ENCODE measurements around the gene BEND5.

The BEND5 gene

GRCh38 chr1:48746906-48747305 lies 29.8 kb downstream of the BEND5 start:
- no peaks in the 10 kb centered on the region for H3K27me3 ChIP-seq (ENCODE audit: insufficient read depth, low read length)
- H3K9ac ChIP-seq (ENCODE audit: low read length): no peak overlapping the region
- no peaks in the 10 kb centered on the region for H3K9me3 ChIP-seq (ENCODE audit: low read length)

GRCh38 chr1:48744032-48744431 lies 32.7 kb downstream of the BEND5 start:
- Histone ChIP-seq H3K4me3 (ENCODE audit: low read depth, low read length, poor library complexity, severe bottlenecking) (no peak overlapping the region), H3K4me2 (ENCODE audit: low read length) (no peak overlapping the region), H2AFZ (ENCODE audit: low read length) (no peak overlapping the region), H3K9ac (ENCODE audit: low read length) (no peak overlapping the region), H3K27ac (ENCODE audit: low read depth, low read length, poor library complexity, severe bottlenecking) (no peak overlapping the region), H3K36me3 (ENCODE audit: insufficient read depth, low read length) (no peaks in the 10 kb centered on the region), H4K20me1 (ENCODE audit: insufficient read depth, low read length) (no peaks in the 10 kb centered on the region), H3K9me2 (ENCODE audit: low read depth, low read length) (no peaks in the 10 kb centered on the region), H3K79me2 (ENCODE audit: insufficient read depth, low read length) (no peaks in the 10 kb centered on the region), H3K27me3 (ENCODE audit: insufficient read depth, low read length) (no peaks in the 10 kb centered on the region), H3K9me3 (ENCODE audit: low read length) (no peaks in the 10 kb centered on the region), H3K4me1 (ENCODE audit: insufficient read depth, low read length, severe bottlenecking) (no peaks in the 10 kb centered on the region), H3F3A (ENCODE audit: insufficient read depth, low read length) (no peaks in the 10 kb centered on the region)
- TF ChIP-seq EZH2 (IDR thresholded peaks at IDR 0.05; ENCODE audit: borderline replicate concordance, low read length) (no peak), CTCF (IDR thresholded peaks at IDR 0.05; ENCODE audit: low read length) (no peak)

More at GRCh38 chr1:48746906-48747305, 29.8 kb downstream of the BEND5 start:
- Histone ChIP-seq H4K20me1 (ENCODE audit: insufficient read depth, low read length) (no peaks in the 10 kb centered on the region), H3K27ac (ENCODE audit: low read depth, low read length, poor library complexity, severe bottlenecking) (no peak overlapping the region), H2AFZ (ENCODE audit: low read length) (no peak overlapping the region), H3K9me2 (ENCODE audit: low read depth, low read length) (no peaks in the 10 kb centered on the region), H3K79me2 (ENCODE audit: insufficient read depth, low read length) (no peaks in the 10 kb centered on the region), H3K4me1 (ENCODE audit: insufficient read depth, low read length, severe bottlenecking) (no peaks in the 10 kb centered on the region), H3F3A (ENCODE audit: insufficient read depth, low read length) (no peaks in the 10 kb centered on the region), H3K4me3 (ENCODE audit: low read depth, low read length, poor library complexity, severe bottlenecking) (no peak overlapping the region), H3K4me2 (ENCODE audit: low read length) (no peak overlapping the region), H3K36me3 (ENCODE audit: insufficient read depth, low read length) (no peaks in the 10 kb centered on the region)
- no peak for TF ChIP-seq CTCF (IDR thresholded peaks at IDR 0.05; ENCODE audit: low read length)
- TF ChIP-seq EZH2 (IDR thresholded peaks at IDR 0.05; ENCODE audit: borderline replicate concordance, low read length): no peak

- Histone ChIP-seq H3K27ac (ENCODE audit: low read depth, low read length, poor library complexity, severe bottlenecking) (no peak overlapping the region), H3K9ac (ENCODE audit: low read length) (no peak overlapping the region)
Measured at GRCh38 chr1:48743480-48743879, 33.2 kb downstream of the BEND5 start.

More at GRCh38 chr1:48743480-48743879, 33.2 kb downstream of the BEND5 start:
- TF ChIP-seq EZH2 (IDR thresholded peaks at IDR 0.05; ENCODE audit: borderline replicate concordance, low read length) (no peak), CTCF (IDR thresholded peaks at IDR 0.05; ENCODE audit: low read length) (no peak)
- H3K27me3 ChIP-seq (ENCODE audit: insufficient read depth, low read length): no peaks in the 10 kb centered on the region
- no peaks in the 10 kb centered on the region for H3K9me3 ChIP-seq (ENCODE audit: low read length)
- H3K4me3 ChIP-seq (ENCODE audit: low read depth, low read length, poor library complexity, severe bottlenecking): no peak overlapping the region
- no peak overlapping the region for H3K4me2 ChIP-seq (ENCODE audit: low read length)
- no peaks in the 10 kb centered on the region for H3K79me2 ChIP-seq (ENCODE audit: insufficient read depth, low read length)
- H3K36me3 ChIP-seq (ENCODE audit: insufficient read depth, low read length): no peaks in the 10 kb centered on the region
- H3F3A ChIP-seq (ENCODE audit: insufficient read depth, low read length): no peaks in the 10 kb centered on the region
- H2AFZ ChIP-seq (ENCODE audit: low read length): no peak overlapping the region
- no peaks in the 10 kb centered on the region for H3K9me2 ChIP-seq (ENCODE audit: low read depth, low read length)
- no peaks in the 10 kb centered on the region for H3K4me1 ChIP-seq (ENCODE audit: insufficient read depth, low read length, severe bottlenecking)
- H4K20me1 ChIP-seq (ENCODE audit: insufficient read depth, low read length): no peaks in the 10 kb centered on the region

All from OCI-LY1 (cell line).